GM21381 (cell line): ENCODE results near the gene C16orf46.
A peak's percentile ranks its signal among the peaks of the same experiment; 100 is the strongest.
"Not testable (repeated sequence)": the region's sequence is repeated elsewhere in the genome, so short reads cannot be mapped to it uniquely, and the experiment has no call there.

Experiments
- ATAC-seq: cut with Tn5 transposase; IDR thresholded peaks from one replicate; pipeline ENCODE4 v1.9.1; 2021; ENCODE audit warnings: mild to moderate bottlenecking, moderate library complexity; ENCODE audit not compliant: unreplicated experiment

Gene C16orf46, protein sequence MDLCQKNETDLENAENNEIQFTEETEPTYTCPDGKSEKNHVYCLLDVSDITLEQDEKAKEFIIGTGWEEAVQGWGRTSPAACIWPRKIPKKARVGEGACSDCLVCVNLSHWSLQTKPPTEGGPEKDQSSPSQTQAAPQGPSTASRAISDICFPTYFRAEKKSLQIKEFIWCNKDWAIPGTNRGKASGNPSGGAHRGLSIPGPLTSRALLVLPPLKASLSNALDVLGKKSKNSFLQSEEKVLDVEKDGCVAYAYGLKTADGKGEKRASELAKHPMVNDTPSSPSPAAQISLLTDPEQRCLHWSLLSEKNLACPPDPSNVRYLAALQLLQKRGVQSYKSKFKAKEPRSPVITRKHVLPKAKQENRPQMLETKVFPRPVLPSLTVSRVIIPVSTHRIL

DNA sequence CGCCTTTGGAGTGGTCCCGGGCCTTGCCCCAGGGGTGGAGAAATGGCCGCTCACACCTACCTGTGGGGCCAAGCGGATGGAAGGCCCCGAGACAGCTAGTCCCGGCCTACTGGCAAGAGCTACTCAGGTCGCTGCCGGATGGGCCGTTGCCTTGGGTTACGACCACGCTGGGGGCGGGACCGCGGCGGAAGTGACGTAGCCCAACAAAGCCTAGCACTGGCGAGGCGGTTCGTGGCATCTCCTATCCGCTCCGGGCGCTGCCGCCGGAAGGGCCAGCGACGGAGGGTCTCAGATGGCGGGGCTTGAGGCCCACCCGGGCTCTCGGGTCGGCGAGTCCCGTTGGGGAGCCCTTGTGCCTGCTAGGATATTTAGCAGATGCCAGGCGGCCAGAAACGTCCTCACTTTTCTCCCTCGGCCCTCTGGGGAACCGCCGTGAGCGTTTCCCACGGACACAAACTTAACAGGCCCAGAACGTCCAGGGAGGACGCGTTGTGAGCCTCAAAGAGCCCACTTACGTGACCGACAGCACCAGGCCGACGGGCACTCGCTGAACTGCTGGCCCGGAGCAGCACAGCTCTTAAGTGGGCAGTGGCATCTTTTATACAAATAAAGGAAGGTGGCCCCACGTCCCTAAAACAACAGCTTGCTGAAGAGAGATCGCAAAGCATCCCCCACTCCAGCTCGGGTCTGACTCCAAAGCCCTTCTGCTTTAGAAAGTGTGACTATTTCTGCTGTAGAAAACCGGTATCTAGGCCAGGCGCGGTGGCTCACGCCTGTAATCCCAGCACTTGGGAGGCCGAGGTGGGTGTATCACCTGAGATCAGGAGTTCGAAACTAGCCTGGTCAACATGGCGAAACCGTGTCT is at the start of gene C16orf46:
C16orf46 (minus strand) TSS at position 163 of the 865 bp plus-strand sequence. CDS start 13,283 bp downstream, outside the sequence.
- peak; percentile 96 for ATAC-seq

DNA sequence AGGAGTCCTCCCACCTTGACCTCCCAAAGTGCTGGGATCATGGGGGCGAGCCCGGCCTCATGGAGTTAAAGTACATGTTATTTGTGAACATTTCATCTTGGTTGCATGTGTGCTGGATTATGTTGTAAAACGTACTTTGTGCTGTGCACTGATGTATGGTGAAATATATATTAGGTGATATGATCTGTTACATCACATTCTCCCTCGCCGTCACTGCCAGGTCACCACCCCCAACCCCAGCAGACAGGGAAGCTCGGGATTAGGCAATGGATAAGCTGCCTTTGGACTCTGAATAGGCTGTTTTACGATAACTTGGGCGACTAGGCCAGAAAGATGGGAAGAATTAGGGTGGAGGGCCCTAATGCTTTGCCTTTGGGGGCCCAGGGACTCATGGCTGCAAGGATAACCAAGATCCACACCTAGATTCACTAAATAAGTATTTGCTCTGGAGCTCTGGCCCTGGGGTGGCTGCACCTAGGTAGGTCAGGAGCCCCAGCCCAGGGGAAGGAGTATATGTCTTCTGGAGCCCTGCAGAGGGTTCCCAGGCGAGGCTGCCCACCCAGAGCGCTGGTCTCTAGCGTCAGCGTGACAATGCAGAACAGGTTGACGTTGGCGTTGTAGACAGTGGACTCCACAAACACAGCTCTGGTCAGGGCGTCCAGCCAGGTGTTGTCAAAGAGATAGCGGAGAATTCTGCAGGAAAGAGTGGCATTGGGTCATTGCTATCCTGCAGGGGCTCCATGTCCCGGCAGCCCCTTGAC is 46.2 kb upstream of the C16orf46 start:
- no peak for ATAC-seq

DNA sequence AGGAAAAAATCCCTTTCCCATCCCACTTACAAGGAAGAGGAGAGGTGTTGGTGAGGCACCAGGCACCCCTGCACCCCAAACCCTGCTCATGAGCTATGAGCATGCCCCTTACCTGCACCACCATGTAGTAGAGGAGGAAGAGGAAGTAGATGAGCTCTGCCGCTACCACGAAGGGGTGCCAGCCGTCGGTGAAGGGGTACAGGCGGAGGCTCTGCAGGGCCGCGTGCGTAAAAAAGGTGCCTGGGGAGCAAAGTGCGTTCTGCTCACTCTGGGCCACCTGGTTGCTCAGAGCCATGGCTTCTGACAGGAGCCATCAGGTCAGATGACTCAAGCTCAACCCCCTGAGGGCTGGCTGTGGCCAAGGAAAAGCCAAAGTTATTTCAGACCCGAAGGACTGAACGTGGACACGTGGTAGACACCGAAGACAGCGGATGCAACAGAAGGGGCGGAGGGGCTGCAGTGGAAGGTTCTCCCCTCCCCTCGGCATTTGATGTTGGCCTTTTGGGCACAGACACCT is 44.5 kb upstream of the C16orf46 start:
- ATAC-seq, result no peak

DNA sequence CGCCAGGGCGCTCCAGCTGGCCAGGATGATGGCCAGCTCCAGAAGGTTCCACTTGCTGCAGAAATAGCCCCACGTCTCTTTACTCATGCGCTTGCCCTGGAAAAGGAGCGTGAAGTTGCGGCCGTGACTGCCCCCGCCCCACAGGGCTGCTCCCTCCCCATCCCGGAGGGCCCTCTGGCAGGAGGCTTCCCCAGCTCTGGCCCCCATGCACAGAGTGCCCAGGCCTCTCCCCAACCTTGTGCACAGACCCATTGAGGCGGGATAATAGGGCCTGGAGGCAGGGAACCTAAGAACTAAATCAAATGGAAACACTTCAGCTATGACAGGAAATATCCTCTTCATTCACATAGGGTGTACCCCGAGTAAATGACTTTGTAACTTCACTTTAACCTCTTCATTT is 40.4 kb upstream of the C16orf46 start:
- ATAC-seq, result no peak

DNA sequence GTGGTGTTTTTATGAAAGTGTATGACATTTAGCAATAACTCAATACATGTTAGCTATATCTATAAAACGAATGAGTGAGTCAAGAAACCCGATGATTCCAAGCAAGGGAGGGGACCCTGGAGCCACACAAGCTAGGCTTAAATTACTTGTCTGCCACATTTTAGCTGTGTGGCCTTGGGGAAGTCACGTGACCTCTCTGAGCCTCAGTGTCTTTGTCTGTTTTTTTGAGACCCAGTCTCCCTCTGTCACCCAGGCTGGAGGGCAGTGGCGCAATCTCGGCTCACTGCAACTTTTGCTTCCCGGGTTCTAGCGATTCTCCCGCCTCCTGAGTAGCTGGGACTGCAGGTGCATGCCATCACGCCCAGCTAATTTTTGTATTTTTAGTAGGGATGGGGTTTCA is 39.2 kb upstream of the C16orf46 start:
- ATAC-seq, result no peak

DNA sequence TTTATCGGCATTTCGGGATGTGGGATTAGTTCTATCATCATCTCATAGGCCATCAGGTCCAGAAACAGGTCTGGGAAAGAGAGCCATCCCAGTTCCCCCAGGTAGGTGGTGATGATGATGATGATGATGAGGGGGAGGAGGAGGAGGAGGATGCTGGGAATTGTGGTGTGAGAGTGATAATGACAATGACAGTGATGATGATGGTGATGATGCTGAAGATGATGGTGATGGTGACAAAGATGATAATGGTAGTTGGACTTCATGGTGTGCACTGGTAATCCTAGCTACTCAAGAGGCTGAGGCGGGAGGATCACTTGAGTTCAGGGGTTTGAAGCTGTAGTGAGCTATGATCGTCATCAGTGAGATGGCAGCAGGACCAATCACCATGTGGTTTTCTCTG is 35.4 kb upstream of the C16orf46 start:
- ATAC-seq, result no peak

DNA sequence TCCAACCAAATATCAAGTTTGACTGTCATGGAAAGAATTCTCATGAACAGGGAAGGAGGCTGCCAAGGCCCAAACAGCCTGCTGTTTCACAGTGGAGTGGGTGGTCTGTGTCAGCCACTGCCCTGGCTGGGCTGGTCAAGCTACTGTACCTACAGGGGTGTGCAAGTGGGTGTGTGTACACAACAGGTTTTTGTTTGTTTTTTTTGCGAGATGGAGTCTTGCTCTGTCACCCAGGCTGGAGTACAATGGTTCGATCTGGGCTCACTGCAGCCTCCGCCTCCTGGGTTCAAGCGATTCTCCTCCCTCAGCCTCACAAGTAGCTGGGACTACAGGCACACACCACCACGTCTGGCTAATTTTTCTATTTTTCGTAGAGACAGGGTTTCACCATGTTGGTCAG is 32.2 kb upstream of the C16orf46 start:
- ATAC-seq, result not testable (repeated sequence)

DNA sequence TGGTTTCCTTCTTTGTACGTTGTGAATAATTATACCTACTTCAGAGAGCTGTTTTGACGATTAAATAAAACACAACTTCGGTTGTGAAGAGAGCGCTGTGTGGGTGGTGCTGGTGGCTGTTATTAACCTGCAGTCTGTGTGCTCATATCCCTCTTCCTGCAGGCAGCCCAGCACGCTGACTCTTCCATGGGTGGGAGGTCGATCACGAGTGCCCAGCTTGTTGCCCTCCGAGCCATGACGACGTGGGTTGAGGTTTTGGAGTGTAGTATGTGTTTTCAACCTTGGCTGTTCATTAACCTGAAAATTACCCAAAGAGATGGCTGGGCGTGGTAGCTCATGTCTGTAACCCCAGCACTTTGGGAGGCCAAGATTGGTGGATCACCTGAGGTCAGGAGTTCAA is 30.5 kb upstream of the C16orf46 start:
- ATAC-seq, result no peak

DNA sequence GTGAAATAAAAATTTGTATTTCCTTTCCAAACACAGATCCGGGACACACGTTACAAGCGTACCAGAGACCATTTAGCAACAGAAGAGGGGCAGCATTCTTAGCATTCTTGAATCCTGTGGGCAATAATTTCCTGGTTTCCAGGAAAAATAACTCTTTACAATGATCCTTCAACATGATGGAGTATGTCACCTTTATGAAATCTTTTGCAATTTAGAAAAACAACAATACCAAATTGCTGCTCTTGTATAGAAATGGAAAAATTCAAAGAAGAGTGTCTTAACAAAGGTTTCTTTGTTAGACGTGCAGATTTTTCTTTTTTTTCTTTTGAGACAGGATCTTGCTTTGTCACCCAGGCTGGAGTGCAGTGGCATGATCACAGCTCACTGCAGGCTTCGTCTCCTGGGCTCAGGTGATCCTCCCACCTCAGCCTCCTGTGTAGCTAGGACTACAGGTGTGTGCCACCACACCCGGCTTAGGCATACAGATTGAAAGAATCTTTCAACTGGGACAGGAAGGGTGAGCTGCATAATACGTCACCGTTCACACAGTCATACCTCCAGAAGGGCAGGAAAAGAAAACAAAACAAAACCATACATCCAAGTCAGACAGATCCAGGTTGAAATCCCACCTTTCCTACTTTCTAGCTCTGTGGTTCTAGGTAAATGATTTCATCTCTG is 29.9 kb upstream of the C16orf46 start:
- no peak for ATAC-seq

DNA sequence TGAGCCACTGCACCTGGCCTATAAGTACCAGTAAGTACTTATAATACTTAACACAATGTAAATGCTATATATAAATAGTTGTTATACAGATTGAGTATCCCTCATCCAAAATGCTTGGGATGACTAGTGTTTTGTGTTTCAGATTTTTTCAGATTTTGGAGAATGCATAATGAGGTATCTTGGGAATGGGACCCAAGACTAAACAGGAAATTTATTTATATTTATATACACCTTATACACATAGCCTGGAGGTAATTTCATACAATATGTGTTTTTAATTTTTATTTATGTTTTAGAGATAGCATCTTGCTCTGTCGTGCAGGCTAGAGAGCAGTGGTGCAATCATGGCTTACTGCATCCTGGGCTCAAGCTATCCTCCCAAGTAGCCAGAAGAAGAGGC is 28.9 kb upstream of the C16orf46 start:
- no peak for ATAC-seq

DNA sequence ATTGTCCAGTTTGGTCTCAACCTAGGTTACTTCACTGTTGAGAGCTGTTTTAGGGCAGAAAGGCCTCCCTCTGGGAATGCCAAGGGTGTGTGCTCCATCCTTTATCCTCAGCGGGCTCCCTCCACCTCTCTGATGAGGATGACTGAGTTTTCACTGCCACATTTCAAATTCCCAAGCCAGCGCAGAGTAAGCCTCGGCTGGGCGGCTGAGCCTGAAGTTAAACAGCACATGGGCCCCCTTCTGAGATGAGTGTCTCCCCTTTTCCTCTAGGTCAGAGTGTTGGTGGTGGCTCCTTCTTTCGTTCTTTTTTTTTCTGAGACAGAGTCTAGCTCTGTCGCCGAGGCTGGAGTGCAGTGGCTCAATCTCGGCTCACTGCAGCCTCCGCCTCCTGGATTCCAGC is 24.7 kb upstream of the C16orf46 start:
- no peak for ATAC-seq

DNA sequence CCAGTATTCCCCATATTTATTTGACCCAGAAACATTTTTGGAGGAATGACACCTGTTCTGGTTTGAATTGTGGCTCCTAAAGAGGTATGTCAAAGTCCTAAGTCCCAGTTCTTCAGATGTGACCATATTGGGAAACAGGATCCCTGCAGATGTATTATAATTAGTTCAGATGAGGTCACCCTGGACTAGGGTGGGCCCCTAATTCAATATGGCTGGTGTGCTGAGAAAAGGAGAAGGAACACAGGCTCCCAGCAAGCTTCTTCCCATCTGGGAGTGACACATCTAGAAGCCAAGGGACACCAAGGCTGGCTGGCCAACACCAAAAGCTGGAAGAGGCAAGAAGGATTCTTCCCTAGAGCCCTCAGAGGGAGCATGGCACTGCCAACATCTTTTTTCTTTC is 22.9 kb upstream of the C16orf46 start:
- ATAC-seq, result no peak

DNA sequence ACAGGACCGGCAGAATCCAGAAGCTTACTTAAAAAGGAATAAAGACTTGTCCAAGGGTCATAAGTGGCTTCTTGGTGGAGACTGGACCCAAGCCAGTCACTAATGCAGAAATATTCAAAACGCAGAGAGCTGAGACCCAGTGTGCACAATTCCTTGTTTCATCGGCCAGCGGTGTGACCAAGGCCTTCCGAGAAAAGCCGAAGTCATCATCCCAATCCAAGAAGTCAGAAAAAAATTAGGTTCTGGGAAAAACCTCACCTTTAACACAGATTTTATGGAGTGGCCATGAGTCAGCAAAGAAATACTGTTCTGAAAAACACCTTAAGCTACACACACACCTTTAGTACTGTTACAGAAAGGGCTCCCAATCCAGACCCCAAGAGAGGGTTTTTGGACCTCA is 20.2 kb upstream of the C16orf46 start:
- no peak for ATAC-seq

DNA sequence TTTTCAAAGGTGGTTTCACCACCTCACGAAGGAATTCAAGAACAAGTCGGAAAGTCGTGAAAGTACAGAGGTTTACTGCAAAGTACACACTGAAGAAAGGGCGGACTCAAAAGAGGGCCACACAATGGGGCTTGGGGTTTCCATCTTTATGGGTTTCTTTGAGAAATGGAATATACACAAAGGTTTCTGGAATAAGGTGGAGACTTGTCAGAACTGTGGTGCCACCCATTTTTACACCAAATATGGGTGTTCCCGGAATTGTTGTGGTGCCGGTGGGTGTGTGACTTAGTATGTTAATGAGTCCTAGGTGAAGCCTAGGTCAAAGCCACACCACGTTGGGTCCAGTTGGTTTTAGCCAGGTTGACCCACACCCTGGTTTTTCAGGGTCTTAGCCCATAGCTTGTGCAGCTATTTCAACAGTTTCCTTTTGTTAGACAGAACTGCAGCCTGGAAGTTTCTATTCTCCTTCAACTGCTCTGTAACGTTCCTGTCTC is 19.7 kb upstream of the C16orf46 start:
- ATAC-seq, result no peak

DNA sequence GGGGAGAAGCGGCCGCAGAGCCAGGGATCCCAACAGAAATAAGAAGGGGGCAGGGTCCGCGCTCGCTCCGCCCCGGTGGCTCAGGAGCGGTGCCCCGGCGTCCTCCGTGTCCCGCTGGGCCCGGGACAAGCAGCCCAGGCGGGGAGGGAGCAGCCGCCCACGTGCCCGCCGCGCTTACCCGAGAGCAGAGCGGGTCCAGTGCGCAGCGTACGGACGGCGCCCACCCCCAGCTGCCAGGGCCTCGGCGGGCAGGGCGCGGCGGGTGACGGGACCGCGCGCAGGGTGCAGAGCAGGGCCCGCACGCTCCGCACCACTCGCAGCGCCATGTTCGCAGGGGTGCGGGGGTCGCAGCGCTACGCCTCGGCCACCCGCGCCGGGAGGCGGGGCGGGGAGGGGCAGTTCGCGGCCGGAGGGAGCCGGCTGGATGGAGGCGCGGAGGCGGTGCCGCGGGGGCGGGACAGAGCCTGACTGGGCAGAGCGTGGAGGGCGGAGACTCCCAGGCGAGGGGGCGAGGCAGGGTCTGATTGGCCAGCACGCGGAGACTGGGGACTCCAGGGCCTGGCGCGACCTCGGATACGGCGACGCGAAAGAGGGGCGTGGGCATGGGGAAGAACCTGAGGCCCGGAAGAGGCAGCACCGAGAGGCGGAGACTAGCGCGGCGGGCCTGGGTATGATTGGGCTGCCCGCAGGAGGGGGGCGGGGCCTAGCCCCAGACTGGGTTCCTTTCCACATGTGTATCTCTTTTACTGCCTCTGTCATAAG is 19.1 kb upstream of the C16orf46 start, which contains the start of gene GCSH:
GCSH (minus strand) TSS at position 443 of the 762 bp plus-strand sequence; CDS start at position 326, 117 bp downstream.
- ATAC-seq, result peak; percentile 98

DNA sequence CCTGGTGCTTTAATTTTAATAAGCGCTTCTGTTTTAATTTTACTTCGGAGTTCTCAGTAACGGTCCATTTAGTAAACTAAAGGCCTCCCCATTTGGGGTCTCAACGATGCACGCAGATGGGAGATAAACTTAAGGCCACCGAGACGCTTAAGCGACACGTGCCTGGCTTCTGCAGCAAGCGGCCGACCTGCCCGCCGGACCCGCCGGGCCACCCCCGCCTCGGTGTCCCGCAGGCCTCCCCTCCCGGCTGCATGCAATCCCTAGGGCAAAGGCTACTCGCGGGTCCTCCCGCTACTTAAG is 18.6 kb upstream of the C16orf46 start:
- ATAC-seq, result no peak

DNA sequence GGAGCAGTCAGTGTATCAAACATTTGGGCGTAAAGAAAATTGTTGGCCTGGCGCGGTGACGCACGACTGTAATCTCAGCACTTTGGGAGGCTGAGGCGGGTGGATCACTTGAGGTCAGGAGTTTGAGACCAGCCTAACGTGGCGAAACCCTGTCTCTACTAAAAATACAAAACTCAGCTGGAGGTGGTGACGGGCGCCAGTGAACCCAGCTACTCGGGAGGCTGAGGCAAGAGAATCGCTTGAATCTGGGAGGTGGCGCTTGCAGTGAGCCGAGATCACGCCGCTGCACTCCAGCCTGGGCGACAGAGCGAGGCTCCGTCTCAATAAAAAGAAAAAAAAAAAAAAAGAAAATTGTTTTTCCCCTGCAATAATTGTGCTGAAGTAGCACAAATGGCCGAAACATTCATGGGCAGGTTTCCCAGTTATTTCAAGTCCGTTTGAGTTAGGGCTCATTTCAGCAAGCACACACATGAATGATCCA is 17.8 kb upstream of the C16orf46 start:
- ATAC-seq, result no peak

DNA sequence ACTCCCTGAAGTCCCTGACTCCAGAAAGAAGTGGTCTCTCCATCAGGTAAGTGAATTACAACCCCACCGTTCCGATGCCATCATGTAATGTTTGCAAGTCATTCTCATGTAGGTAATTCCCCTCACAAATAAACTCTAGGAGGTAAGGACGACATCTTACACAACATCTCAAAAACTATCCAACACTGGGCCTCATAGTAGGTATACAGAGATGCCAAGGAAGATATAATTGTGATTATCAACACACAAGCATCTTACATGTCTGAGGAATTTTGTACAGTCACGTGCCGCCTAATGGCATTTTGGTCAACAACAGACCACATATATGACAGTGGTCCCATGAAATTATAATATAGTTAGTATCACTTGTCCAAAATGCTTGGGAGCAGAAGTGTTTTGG is 11.8 kb upstream of the C16orf46 start:
- ATAC-seq, result no peak

DNA sequence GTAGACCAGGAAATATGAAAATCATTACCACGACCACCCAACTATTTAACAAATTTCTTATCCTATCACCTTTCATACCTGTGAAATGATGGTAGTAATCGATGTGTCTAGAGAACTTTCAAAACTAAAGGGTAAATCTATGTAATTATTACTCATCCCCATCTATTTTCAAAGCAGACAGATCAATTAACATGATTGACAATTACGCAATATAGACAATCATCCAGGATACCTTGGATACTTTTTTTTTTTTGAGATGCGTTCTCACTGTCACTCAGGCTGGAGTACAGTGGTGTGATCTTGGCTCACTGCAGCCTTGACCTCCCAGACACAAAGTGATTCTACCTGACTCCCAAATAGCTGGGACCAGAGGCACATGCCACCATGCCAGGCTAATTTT is 4.0 kb upstream of the C16orf46 start:
- ATAC-seq, result no peak

DNA sequence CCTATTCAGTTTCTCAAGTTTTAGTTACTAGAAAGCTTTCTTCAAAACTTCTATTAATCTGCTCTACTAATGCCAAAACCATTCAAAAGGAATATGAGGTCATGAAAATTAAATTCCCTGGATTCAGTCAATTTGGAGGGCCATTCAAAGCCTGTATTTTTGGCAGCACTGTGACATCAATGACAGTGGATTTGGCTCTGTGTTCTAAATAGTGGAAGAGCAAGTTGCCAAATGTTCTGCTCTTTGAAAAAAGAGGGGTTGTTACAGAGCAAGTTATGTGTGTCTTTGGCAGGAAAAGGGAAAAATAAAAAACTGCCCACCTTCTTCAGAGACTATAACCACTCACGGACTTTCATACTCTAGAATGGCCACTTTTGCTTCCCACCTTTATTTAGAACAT is 3.2 kb upstream of the C16orf46 start:
- ATAC-seq, result no peak
